K562 (cell line): Measurements from ENCODE around the gene SORCS2. TPM values are rescaled to one million over a fixed set of nuclear protein-coding genes. Genes with fewer than 3 reads are reported as not detected.

Source experiments
- ATAC-seq: fragments of 200-7000 bp; cut with Tn5 transposase; 3 replicates; pipeline ENCODE4 v1.9.1; 2020; ENCODE audit warnings: moderate library complexity
- BruUV-seq: library from RNA; stranded (reverse); fragments of 400-500 nt; replicated peaks from 2 replicates; lab custom pipeline; 2021; lab: Mats Ljungman, UMichigan
- CTCF ChIA-PET: fragments of 300-600 bp; formaldehyde crosslinking; extraction: SDS; loops from one replicate; lab custom pipeline; 2021; ENCODE audit warnings: low intra/inter-chr PET ratio; lab: Yijun Ruan, JAX
- POLR2A ChIA-PET: fragments of 300-600, 350-650 bp; sonication (Branson Sonifier 250); formaldehyde crosslinking; extraction: SDS; loops from one replicate; lab custom pipeline; 2021; ENCODE audit warnings: antibody characterized with exemption, inconsistent platforms; lab: Yijun Ruan, JAX
- DNase-seq, 4 experiments: peaks; one replicate each; pipeline versions ENCODE4 v3.0.0 to v3.0.0-alpha.2; 2011 to 2018; ENCODE audit warnings: low spot score in 3 of 4, mixed read lengths in 3 of 4; ENCODE audit errors: extremely low read depth in 1 of 4
- FAIRE-seq: peaks from 2 replicates; lab custom pipeline; 2011; peaks lifted over from hg19 to GRCh38; lab: Jason Lieb, UNC
- H2AFZ ChIP-seq: 2 replicates; pipeline ENCODE4 v1.6.0; 2011; ENCODE audit warnings: low read depth, low read length, control low read depth, inconsistent platforms
- H3K27ac ChIP-seq: fragments of 200-600 bp; 3 replicates; pipeline ENCODE4 v1.8.0; 2011; ENCODE audit warnings: low read depth, mild to moderate bottlenecking, control low read depth, inconsistent platforms, low read length, moderate library complexity, mixed read lengths; ENCODE audit errors: extremely low read depth
- H3K27me3 ChIP-seq, 2 experiments: fragments of 300-600 bp in 1 of 2; 2 replicates in 1 of 2; 3 replicates in 1 of 2; pipeline versions ENCODE4 v1.6.0 to v1.8.0; 2011; ENCODE audit warnings: inconsistent platforms in 2 of 2, low read length in 2 of 2, mild to moderate bottlenecking in 1 of 2, mixed read lengths in 1 of 2, moderate library complexity in 1 of 2; ENCODE audit not compliant: control insufficient read depth in 2 of 2, insufficient read depth in 2 of 2
- H3K36me3 ChIP-seq: fragments of 300-600 bp; 3 replicates; pipeline ENCODE4 v1.8.0; 2011; ENCODE audit warnings: mild to moderate bottlenecking, low read length, inconsistent platforms; ENCODE audit not compliant: control insufficient read depth, insufficient read depth
- H3K4me1 ChIP-seq, 2 experiments: fragments of 200-600 bp in 1 of 2; replicated peaks in 1 of 2; 2 replicates in 1 of 2; 3 replicates in 1 of 2; pipeline versions ENCODE4 v1.5.1 to v1.8.0; 2011; ENCODE audit warnings: inconsistent platforms in 2 of 2, low read length in 2 of 2, mild to moderate bottlenecking in 1 of 2, mixed read lengths in 1 of 2, moderate library complexity in 1 of 2; ENCODE audit not compliant: control insufficient read depth in 2 of 2, insufficient read depth in 2 of 2
- H3K4me2 ChIP-seq: 2 replicates; pipeline ENCODE4 v1.6.1; 2011; ENCODE audit warnings: low read length, control low read depth, inconsistent platforms, mixed read lengths; ENCODE audit not compliant: insufficient read depth
- H3K4me3 ChIP-seq: fragments of 200-600 bp; sonication (generic), shearing (Covaris generic); 2 replicates; pipeline ENCODE4 v1.5.1; 2016; ENCODE audit warnings: control low read depth, inconsistent platforms
- H3K79me2 ChIP-seq: fragments of 200-600 bp; 3 replicates; pipeline ENCODE4 v1.8.0; 2011; ENCODE audit warnings: low read length, inconsistent platforms; ENCODE audit not compliant: control insufficient read depth, insufficient read depth
- H3K9ac ChIP-seq, 2 experiments: 2 replicates each; pipeline versions ENCODE4 v1.6.0 to v1.6.1; 2011; ENCODE audit warnings: low read depth in 2 of 2, low read length in 2 of 2, control low read depth in 1 of 2, inconsistent platforms in 1 of 2, mild to moderate bottlenecking in 1 of 2, mixed read lengths in 1 of 2; ENCODE audit not compliant: insufficient read depth in 1 of 2
- H3K9me1 ChIP-seq: one replicate; pipeline ENCODE4 v1.6.0; 2011; ENCODE audit warnings: inconsistent platforms, mild to moderate bottlenecking, low read length, moderate library complexity; ENCODE audit not compliant: control insufficient read depth, insufficient read depth
- H3K9me3 ChIP-seq: replicated peaks from 2 replicates; pipeline ENCODE4 v1.5.1; 2011; ENCODE audit warnings: low read depth, low read length, inconsistent platforms; ENCODE audit not compliant: control insufficient read depth, insufficient read depth
- H4K20me1 ChIP-seq: replicated peaks from 2 replicates; pipeline ENCODE4 v1.6.1; 2011; ENCODE audit warnings: low read length, inconsistent platforms, mixed read lengths; ENCODE audit not compliant: control insufficient read depth, insufficient read depth
- ARID2 ChIP-seq: fragments of 450-650 bp; IDR thresholded peaks from 2 replicates; pipeline ENCODE4 v1.6.1; 2017; ENCODE audit warnings: antibody characterized with exemption, mild to moderate bottlenecking
- DNMT1 ChIP-seq: fragments of 450-650 bp; IDR thresholded peaks from 2 replicates; pipeline ENCODE4 v1.6.1; 2016; ENCODE audit warnings: antibody characterized with exemption, mild to moderate bottlenecking
- ETV6 ChIP-seq, 3 experiments: fragments of 150-350 bp in 1 of 3; sonication (generic) in 1 of 3; formaldehyde crosslinking in 1 of 3; IDR thresholded peaks; 2 replicates each; pipeline versions ENCODE4 v1.6.1 to v1.8.0; 2014 to 2022; ENCODE audit warnings: borderline replicate concordance in 2 of 3, low read depth in 2 of 3, antibody characterized with exemption in 1 of 3, low read length in 1 of 3, mild to moderate bottlenecking in 1 of 3, missing genetic modification reagents in 1 of 3
- FOXA1 ChIP-seq: fragments of 450-650 bp; IDR thresholded peaks from 2 replicates; pipeline ENCODE4 v1.6.1; 2016; ENCODE audit warnings: mild to moderate bottlenecking, borderline replicate concordance
- FOXJ3 ChIP-seq: sonication (generic); formaldehyde crosslinking; IDR thresholded peaks from 2 replicates; pipeline ENCODE4 v1.4.0; 2020; ENCODE audit warnings: mild to moderate bottlenecking, missing genetic modification reagents
- FOXP4 ChIP-seq: sonication (generic); formaldehyde crosslinking; IDR thresholded peaks from 2 replicates; pipeline ENCODE4 v1.8.0; 2022; ENCODE audit warnings: mild to moderate bottlenecking, missing genetic modification reagents, borderline replicate concordance
- NRF1 ChIP-seq, 2 experiments: fragments of 450-650 bp; IDR thresholded peaks in 1 of 2; conservative IDR thresholded peaks in 1 of 2; 2 replicates each; pipeline ENCODE4 v1.6.1; 2014; ENCODE audit warnings: mild to moderate bottlenecking in 2 of 2
- PHTF2 ChIP-seq: fragments of 250-450 bp; sonication (Bioruptor Pico); IDR thresholded peaks from 2 replicates; pipeline ENCODE4 v1.5.0; 2021; ENCODE audit warnings: mild to moderate bottlenecking
- TARDBP ChIP-seq: fragments of 450-650 bp; IDR thresholded peaks from 2 replicates; pipeline ENCODE4 v1.6.1; 2016
- THAP7 ChIP-seq: fragments of 250-450 bp; sonication (Bioruptor Pico); IDR thresholded peaks from 2 replicates; pipeline ENCODE4 v1.5.0; 2021
- TRIM28 ChIP-seq: fragments of 450-650 bp; IDR thresholded peaks from 2 replicates; pipeline ENCODE4 v1.6.1; 2017
- U2AF2 ChIP-seq: fragments of 200-400 bp; formaldehyde crosslinking; optimal IDR thresholded peaks from 2 replicates; pipeline ENCODE3; 2017; ENCODE audit warnings: low read depth, mild to moderate bottlenecking, low read length
- XRCC3 ChIP-seq: fragments of 450-650 bp; IDR thresholded peaks from 2 replicates; pipeline ENCODE4 v1.6.1; 2017; ENCODE audit warnings: mild to moderate bottlenecking, moderate library complexity
- ZNF146 ChIP-seq: IDR thresholded peaks from one replicate; pipeline ENCODE4 v1.6.1; 2018; ENCODE audit warnings: missing compliant biosample characterization; ENCODE audit not compliant: unreplicated experiment
- ZNF436 ChIP-seq: fragments of 250-450, 450-650 bp; sonication (Bioruptor Pico); formaldehyde crosslinking; IDR thresholded peaks from 2 replicates; pipeline ENCODE4 v1.7.0; 2020; ENCODE audit warnings: mild to moderate bottlenecking
- ZNF449 ChIP-seq: fragments of 250-450 bp; sonication (Bioruptor Pico); IDR thresholded peaks from 2 replicates; pipeline ENCODE4 v1.8.0; 2022; ENCODE audit warnings: moderate library complexity, mild to moderate bottlenecking, inconsistent platforms
- ZNF695 ChIP-seq: fragments of 450-650 bp; formaldehyde crosslinking; IDR thresholded peaks from 2 replicates; pipeline ENCODE4 v1.4.0; 2020; ENCODE audit warnings: mild to moderate bottlenecking, moderate library complexity
- WGBS: fragments of 100-300 bp; shearing (Covaris generic); methylation state at CpG from one replicate; pipeline ENCODE4 v1.1.6; 2016; ENCODE audit warnings: low coverage, mixed read lengths; ENCODE audit not compliant: insufficient coverage; ENCODE audit errors: missing lambda C conversion rate; 5-methylcytosine and 5-hydroxymethylcytosine counted together
- in situ Hi-C: fragments of 300-500 bp; cut with MboI; formaldehyde crosslinking; loops from 4 replicates; pipeline ENCODE4 v1.15.0; 2018; ENCODE audit warnings: inconsistent platforms, mixed read lengths
- intact Hi-C: fragments of 100-400 bp; cut with micrococcal nuclease; formaldehyde crosslinking; loops from 2 replicates; pipeline ENCODE4 v1.14.2; 2022
- polyA plus RNA-seq, 8 experiments: library from polyadenylated mRNA; depleted of rRNA in 4 of 8; stranded (reverse) in 5 of 8; unstranded in 3 of 8; fragments of >200 nt; fragmentation: Nextera tagmentation in 2 of 8; fragmentation: Illumina TruSeq in 1 of 8; extraction: Ambion mirVana in 2 of 8; extraction: Trizol in 1 of 8; gene quantifications; 2 replicates each; pipeline versions ENCODE4 v1.2.1 to v1.2.3, GENCODE V29; 2011 to 2014; ENCODE audit warnings: inconsistent platforms in 1 of 8, missing spikeins in 1 of 8
- total RNA-seq, 7 experiments: library from RNA; depleted of rRNA in 6 of 7; stranded (reverse); fragments of >200 nt in 6 of 7; fragmentation: Illumina TruSeq in 2 of 7; extraction: Trizol in 2 of 7; gene quantifications; 2 replicates each; pipeline versions ENCODE4 v1.2.1 to v1.2.3, GENCODE V29; 2011 to 2021; ENCODE audit warnings: low replicate concordance in 1 of 7
- TF ChIP-seq, protein P1 (sequence below): sonication (generic); formaldehyde crosslinking; IDR thresholded peaks from 2 replicates; pipeline ENCODE4 v1.8.0; 2023; ENCODE audit warnings: mild to moderate bottlenecking, missing genetic modification reagents

SORCS2 gene
- total and polyA plus RNA-seq, 9 of the 15 experiments (the other 6 are each of a cell fraction or from before 2014, with no cell fraction given) = not detected

DNA sequence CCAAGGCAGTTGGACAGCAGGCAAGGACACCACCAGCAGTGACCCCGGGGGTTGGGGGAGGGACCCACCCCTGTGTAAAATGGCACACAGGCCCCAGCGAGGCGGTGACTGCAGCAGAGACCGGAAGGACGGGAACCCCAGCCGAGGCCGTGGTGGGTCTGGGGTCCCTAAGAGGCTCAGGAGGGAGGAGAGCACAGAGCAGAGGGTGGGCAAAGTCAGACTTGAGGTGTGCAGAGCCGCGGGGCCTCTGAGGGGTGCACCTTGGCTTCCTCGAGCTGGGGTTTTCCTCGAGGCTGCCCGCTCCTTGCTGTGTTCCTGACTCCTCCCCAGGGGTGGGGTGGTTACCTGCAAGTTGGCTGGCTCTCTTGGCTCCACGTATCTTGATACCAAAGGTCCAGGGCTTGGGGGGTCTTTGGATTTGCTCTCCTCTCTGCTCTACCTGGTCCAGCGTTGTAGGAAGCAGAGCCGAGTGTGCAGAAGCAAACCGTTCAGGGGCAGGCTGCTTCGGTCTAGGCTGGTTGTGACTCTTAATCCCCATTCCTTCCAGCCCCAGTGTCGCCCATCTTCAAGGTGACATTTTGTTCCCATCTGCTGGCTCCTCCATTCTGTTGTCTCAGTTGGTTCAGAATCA is 37.9 kb upstream of the SORCS2 start:
- TF ChIP-seq ETV6 (IDR thresholded peaks at IDR 0.05; ENCODE audit: borderline replicate concordance in 1 of 2, low read depth in 2 of 2, low read length in 1 of 2) (no peak), ETV6 (CRISPR knock-in tag; IDR thresholded peaks at IDR 0.05; ENCODE audit: borderline replicate concordance) (no peak), ZNF146 (CRISPR knock-in tag) (no peak), FOXJ3 (CRISPR knock-in tag) (no peak), ZNF449 (CRISPR knock-in tag) (no peak), ZNF436 (CRISPR knock-in tag) (no peak), NRF1 (conservative IDR thresholded peaks at IDR 0.05 in 1 of 2, IDR thresholded peaks at IDR 0.05 in 1 of 2) (no peak), FOXP4 (CRISPR knock-in tag) (no peak), TARDBP (no peak), ZNF695 (CRISPR knock-in tag) (no peak), TRIM28 (no peak), ARID2 (no peak), PHTF2 (CRISPR knock-in tag) (no peak), DNMT1 (no peak), XRCC3 (no peak), FOXA1 (no peak), U2AF2 (no peak), THAP7 (CRISPR knock-in tag) (no peak)
- TF ChIP-seq, protein P1, sequence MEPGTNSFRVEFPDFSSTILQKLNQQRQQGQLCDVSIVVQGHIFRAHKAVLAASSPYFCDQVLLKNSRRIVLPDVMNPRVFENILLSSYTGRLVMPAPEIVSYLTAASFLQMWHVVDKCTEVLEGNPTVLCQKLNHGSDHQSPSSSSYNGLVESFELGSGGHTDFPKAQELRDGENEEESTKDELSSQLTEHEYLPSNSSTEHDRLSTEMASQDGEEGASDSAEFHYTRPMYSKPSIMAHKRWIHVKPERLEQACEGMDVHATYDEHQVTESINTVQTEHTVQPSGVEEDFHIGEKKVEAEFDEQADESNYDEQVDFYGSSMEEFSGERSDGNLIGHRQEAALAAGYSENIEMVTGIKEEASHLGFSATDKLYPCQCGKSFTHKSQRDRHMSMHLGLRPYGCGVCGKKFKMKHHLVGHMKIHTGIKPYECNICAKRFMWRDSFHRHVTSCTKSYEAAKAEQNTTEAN (CRISPR knock-in tag) = no peak
- Histone ChIP-seq H3K9ac (no peak overlapping the region), H4K20me1 (peaks cover 4% of the 10 kb centered on the region; the same call in 1 of the 2 replicates), H3K4me3 (no peak overlapping the region), H3K79me2 (no peaks in the 10 kb centered on the region), H3K27ac (no peak overlapping the region), H3K9me3 (no peaks in the 10 kb centered on the region), H3K4me1 (peaks cover 11 to 15% of the 10 kb centered on the region in 2 experiments; a peak in 3 of 5 replicates), H2AFZ (no peak overlapping the region), H3K4me2 (no peak overlapping the region), H3K36me3 (no peaks in the 10 kb centered on the region), H3K27me3 (peaks cover 39 to 79% of the 10 kb centered on the region in 2 experiments), H3K9me1 (no peaks in the 10 kb centered on the region)
- ChIA-PET POLR2A (no interaction called here), CTCF (no interaction called here)
- in situ Hi-C loops (no loop called here), intact Hi-C loops (no loop called here)
- WGBS = 27% methylated on average over 18 of the region's 18 CpGs
- no peak for ATAC-seq
- BruUV-seq = no TSS peak
- no peak for DNase-seq
- FAIRE-seq = no peak
